GM18526 (cell line): ENCODE measurements around the gene PTPRN2.

Experiments
- POLR2A ChIP-seq: IDR thresholded peaks from 3 replicates; pipeline ENCODE4 v1.6.1; 2011; ENCODE audit not compliant: insufficient read length; ENCODE audit errors: extremely low read depth

PTPRN2 gene

DNA sequence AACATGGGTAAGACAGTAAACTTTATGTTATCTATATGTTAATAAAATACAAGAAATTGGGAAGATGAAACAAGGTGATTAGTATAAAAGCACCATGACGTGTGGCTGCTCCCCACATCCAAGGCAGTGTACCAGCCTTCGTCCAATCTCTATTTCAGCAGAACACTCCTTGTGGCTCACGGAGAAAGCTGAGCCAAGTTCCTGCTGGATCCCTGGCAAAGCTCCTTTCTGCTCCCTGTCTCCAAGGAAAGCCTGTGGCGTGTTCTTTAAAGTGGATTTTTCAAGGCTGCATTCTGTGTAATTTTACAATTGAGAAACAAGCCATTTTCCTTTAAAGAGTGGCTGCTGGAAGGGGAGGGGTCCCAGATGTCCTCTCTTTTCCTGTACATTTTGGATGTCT, 467.3 kb downstream of the PTPRN2 start:
- no peak for TF ChIP-seq POLR2A

DNA sequence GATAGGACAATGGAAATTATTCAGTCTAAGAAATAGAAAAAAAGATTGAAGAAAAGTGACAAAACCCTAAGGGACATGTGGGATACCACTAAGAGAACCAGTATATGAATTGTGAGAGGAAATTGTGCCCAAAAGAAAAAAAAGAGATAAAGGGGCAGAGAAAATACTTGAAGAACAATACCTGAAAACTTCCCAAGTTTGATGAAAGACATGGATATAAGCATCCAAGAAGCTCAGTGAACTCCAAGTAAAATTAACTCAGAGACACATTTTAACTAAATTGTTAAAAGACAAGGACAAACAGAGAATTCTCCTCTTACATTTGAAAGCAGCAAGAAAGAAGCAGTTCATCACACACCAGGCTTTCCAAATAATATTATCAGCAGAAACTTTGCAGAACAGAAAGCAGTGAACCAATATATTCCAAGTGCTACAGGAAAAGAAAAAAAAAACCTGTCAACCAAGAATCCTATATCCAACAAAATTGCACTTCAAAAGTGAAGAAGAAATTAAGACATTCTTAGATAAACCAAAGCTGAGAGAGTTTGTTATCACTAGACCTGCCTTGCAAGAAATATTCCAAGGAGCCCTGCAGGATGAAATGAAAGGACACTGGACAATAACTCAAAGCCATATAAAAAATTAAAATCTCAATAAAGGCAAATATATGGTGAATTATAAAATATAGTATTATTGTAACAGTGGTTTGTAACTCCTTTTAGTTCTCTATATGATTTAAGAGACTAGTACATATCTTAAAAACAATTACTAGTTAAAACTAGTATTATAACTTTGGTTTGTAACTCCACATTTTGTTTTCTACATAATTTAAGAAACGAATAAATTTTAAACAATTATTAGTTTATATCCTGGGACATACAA, 470.0 kb downstream of the PTPRN2 start:
- TF ChIP-seq POLR2A, result no peak

DNA sequence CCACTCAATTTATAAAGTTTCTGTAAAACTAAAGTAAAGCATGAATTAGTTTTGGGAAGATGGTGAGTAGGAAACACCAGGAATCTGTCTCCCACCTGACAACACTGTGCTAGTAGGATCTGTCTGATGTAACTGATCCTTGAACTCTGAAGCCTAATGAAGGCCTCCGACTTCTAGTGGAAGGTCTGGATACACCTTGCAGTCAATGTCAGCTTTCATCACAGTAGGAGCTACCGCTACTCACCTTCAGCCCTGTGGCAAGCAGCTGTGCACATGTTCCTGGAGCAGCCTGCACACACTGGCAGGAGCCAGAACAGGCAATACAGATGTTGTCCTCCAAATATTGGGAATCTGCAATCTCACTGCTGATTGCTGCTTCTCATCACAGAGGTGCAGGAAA, 471.4 kb downstream of the PTPRN2 start:
- no peak for TF ChIP-seq POLR2A

DNA sequence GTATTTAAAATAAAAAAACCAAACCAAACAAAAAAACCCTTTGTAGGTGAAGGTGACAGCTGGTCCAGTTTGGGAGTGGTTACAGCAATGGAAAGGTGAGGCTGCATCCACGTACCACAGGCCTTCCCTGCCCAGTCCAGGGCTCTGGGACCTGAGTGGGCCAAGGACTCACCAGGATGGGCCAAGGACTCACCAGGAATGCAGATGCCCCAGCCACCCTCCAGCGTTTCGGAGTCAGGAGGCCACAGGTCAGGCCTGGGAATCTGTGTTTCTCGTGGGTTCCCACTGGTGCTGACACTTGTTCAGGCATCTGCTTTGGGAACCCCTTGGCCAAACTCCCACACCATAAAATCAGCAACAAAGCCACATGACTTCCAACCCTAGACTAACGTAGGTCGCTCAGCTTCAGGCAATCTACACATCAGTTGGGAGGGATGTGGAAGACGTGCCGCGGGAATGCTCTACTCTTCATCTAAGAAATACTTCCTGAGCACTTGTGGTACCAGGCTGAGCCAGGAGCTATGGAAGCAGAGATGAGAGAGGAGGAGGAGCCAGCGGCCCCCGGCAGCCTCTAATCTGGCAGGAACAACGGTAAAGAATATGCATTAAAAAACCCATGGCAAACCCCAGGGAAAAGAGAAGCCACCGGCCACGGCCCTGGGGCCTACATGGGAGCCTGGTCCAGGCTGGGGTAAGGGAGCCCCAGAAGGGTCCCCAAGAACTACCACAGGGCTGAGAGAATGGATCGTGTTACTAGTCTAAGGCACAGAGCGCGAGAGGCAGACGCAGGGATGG, 473.4 kb downstream of the PTPRN2 start:
- TF ChIP-seq POLR2A, result no peak

DNA sequence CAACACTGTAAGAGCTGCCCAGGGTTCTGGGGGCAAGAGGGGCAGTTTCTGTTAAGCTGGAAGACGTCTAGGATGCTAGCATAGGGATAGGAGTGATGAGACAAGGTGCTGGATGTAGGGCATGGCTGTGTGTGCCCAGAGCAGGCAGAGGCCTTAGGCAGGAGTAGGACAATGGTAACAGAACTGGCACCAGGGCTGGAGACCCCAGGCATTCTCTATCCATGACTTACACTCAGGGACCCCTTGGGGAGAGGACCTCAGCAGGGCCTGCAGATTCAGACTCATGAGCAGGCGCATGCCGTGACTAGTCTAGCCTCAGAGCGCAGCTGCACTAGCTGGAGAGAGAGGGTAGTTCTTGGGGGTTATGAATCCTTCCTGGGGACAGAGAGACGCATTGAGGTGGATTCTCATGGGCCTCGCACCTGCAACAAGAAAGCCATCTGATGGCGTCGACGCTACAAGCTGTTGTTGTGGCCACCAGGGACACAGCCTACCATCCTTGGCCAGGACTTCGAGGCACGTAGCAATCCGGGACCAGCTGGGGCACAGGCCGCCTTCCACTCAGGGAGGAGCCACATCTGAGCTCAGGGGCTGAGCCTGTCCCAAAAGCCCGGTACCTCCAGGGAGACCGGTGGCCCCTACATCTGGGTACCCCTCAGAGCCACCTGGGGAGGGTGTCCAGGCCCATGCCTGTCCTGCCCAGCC, 474.1 kb downstream of the PTPRN2 start:
- TF ChIP-seq POLR2A, result no peak

DNA sequence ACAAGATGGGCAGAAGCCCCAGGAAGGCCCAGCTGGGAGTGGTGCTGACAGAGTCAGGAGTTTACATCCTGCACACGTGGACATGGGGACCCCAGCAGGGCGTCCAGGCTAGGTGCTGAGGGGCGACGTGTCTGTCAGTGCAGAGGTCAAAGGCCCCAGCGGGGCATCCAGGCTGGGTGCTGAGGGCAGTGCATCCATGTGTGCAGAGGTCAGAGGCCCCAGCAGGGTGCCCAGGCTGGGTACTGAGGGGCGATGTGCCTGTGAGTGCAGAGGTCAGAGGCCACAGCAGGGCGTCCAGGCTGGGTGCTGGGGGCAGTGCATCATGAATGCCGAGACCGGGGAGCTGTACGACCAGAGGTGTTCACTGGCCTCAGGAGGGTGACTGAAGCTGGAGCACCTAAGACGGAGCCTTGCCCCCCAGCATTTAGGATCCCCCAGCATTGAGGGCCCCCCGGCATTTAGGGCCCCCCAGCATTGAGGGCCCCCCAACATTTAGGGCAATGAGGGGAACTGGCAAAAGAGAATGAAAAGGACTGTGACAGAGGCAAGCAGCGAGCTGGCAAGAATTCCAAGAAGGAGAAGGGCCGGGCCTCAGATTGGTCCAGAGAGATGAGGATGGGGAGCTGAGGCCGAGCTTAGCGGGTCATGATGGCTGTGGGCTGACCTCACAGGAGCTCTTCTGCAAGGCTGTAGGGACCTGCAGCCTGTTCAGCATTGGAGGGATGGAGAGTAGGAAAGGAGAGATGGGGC, 474.9 kb downstream of the PTPRN2 start:
- TF ChIP-seq POLR2A, result no peak

DNA sequence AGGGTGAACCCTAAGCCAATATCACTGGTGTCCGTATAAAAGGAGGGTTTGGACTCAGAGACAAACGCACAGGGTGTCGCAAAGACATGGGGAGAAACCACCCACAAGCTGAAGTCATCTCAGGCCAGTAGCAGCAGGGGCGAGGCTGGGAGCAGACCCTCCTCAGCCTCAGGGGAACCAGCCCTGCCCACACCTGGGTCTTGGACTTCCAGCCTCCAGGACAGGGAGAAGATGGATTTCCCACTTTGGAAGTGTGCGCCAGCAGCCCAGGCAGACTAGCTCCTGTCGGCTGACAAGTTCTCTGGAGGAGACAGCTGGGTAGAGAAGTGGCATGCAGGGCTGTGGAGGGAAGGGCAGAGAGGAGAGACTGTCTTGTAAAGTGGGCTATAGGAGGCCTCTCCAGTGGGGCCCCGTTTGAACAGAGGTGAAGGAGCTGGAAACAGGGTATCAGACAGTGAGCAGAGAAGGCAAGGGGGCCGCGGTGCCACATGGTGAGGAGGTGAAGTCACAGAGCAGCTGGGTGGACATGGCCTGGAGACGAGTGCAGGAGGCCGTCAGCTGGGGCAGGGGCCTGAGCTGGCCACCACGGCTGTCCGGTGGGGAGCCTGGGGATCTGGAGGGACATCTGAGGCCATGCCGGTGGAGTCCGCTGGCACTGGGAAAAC, 475.6 kb downstream of the PTPRN2 start:
- TF ChIP-seq POLR2A, result no peak

DNA sequence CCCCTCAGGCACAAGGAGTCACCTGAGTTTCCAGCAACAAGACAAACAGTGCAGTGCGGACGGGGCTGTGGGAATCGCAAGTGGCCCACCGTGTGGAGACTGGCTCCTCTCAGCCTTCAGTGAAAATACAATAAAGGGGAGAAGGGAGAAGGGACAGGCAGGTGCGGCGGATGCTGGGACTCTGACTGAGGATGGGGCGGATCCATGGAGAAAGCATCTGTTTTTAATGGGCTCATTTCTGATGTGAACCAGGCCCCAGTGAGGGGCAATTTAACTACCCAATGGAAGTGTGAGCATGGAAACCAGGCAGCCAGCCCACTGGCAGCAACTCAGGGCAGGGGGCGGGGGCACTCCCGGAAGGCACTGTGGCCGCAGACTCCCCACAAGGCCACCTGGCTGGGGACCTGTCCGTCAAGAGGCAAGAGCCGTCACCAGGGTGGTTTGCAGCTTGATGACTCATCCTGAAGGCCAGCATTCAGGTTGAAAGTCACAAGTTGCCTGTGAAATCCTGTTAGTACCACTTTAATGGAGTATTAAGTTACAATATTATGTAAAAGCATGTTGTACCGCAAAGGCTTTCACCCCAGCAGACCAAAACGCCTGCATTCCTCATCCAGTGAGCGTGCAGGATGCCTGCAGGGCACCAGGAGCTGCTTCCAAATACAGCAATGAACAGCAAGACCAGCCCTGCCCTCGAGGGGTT, 476.4 kb downstream of the PTPRN2 start:
- TF ChIP-seq POLR2A, result no peak

DNA sequence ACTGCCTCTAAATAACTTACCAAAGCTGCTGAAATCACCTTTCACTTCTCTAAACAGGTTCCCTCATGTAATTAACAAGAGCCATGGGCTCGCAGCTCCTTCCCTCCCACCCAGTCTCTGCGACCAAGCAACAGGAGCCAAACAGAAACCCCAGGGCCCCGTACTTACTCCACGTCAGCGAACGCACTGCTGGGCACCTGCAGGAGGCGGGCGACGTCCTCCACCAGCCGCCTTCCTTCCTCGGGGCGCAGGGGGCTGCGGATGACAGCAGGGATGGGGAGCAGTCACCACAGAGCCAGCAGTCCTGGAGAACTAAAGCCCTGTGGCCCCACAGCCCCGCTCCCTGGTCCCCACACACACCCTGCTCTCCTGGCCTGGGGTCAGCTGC, 477.0 kb downstream of the PTPRN2 start:
- TF ChIP-seq POLR2A, result no peak

DNA sequence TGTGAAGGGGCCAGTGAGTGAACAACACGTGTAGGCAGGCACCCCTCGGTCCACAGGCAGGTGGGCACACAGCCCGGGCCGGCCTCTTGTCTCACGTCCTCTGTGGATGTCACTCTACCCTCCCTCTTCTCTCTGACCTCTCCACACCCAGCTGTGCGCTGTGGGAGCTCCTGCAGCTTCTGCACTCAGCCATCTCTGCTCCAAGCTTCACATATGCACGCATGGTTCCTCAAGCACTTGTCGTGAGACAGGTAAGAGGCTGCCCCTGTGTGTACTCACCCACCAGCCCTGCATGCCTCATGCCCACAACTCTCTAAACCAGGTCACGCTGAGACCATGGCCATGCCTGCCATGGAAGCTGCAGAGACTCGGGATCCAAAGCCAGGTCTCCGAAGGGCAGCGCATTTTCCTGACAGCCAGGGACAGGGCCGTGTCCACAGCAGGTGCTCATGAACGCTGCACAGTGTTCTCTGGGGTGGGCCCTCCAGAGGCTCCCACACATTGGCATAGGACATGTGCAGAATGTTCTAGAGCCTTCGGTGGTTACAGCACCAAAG, 477.5 kb downstream of the PTPRN2 start:
- no peak for TF ChIP-seq POLR2A

DNA sequence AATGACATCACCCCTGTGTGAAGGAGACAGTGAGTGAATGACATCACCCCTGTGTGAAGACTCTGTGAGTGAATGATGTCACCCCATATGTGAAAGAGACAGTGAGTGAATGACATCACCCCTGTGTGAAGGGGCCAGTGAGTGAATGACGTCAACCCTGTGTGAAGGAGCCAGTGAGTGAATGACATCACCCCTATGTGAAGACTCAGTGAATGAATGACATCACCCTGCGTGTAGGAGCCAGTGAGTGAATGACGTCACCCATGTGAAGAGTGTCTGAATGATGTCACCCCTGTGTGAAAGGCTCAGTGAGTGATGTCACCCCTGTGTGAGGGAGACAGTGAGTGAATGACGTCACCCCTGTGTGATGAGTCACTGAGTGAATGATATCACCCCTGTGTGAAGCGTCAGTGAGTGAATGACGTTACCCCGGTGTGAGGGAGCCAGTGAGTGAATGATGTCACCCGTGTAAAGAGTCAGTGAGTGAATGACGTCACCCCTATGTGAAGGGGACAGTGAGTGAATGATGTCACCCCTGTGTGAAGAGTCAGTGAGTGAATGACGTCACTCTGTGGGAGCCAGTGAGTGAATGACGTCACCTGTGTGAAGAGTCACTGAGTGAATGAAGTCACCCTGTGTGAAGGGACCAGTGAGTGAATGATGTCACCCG, 478.1 kb downstream of the PTPRN2 start:
- no peak for TF ChIP-seq POLR2A

DNA sequence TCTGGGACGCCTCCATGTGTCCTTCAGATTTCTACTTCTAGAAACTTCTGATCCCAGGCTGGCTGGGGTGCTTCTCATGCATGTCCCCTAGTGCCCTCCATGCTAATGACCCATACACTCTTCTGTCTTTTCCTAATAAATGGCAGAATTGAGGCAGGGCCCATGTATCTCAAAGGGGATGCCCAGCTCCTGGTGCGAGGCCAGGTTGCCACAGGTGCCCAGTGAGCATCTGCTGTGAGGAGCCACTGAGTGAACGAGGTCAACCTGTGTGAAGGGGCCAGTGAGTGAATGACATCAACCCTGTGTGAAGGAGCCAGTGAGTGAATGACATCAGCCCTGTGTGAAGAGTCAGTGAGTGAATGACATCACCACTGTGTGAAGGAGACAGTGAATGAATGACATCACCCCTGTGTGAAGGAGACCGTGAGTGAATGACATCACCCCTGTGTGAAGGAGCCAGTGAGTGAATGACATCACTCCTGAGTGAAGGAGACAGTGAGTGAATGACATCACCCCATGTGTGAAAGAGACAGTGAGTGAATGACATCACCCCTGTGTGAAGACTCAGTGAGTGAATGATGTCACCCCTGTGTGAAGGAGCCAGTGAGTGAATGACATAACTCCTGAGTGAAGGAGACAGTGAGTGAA, 478.9 kb downstream of the PTPRN2 start:
- TF ChIP-seq POLR2A, result no peak

DNA sequence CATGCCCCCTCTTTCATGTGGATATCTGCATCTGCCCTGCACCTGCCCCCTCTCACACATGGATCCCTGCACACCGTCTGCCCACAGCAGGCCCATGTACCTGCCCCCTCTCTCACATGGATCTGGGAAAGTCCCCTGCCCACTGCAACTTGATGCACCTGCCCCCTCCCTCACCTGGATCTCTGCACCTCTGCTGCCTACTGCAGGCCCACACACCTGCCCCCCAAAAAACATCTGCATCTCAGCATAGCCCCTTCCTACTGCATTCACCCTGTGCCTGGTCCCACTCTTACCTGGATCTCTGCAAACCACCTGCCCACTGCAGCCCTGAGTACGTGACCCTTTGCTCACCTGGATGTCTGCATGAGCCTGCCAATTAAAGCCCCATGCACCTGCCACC, 479.8 kb downstream of the PTPRN2 start:
- no peak for TF ChIP-seq POLR2A
